HPDE6-E6E7 (cell line): ENCODE measurements around the gene SSBP3.

Experiments
- DNase-seq: peaks from one replicate; pipeline ENCODE4 v3.0.0; 2011; ENCODE audit warnings: missing footprints; ENCODE audit errors: extremely low spot score

The SSBP3 gene

DNA sequence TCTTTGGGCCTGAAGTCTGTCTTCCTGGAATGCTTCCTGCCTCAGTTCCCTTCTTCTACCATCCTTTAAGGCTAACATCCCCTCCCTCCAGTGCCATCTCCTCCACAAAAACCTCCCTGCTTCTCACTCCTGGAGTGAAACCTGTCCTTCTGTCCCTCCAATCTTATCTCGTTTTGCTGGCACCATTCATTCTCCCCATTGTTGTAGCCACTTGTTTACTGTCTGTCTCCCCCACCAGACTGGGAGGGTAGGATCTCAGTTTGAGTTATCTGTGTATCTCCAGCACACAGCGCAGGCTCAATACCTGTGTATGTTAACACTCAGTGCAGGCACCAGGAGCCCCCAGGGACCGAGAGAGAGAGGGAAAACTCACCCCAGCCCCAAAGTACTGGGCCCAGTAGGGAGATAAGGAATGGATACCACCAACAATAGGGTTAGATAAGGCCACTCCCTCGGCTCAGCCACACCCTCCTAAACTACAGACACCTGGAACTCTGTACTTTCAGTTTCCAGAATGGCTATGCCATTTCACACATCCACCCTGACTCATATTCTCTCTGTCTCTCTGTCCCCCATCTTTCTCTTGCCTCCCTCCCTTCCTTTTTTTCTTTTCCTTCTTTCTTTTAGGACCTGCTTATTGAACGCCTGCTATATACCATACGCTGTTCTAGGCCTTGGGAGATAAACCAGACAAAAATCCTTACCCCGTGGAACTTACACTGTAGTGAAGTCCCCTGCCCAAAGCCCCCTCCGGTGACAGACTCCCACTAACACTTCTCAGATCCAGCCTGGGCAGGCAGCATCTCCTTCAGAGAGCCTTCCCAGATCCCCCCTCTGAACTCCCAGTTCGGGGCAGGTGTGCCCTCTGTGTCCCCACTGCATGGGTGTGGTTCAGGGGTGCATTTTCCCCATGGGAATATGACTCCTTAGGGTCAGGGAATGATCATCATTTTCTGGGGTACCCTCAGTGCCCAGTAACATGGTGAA is 3.3 kb upstream of the SSBP3 start:
- peak; percentile 57 for DNase-seq

DNA sequence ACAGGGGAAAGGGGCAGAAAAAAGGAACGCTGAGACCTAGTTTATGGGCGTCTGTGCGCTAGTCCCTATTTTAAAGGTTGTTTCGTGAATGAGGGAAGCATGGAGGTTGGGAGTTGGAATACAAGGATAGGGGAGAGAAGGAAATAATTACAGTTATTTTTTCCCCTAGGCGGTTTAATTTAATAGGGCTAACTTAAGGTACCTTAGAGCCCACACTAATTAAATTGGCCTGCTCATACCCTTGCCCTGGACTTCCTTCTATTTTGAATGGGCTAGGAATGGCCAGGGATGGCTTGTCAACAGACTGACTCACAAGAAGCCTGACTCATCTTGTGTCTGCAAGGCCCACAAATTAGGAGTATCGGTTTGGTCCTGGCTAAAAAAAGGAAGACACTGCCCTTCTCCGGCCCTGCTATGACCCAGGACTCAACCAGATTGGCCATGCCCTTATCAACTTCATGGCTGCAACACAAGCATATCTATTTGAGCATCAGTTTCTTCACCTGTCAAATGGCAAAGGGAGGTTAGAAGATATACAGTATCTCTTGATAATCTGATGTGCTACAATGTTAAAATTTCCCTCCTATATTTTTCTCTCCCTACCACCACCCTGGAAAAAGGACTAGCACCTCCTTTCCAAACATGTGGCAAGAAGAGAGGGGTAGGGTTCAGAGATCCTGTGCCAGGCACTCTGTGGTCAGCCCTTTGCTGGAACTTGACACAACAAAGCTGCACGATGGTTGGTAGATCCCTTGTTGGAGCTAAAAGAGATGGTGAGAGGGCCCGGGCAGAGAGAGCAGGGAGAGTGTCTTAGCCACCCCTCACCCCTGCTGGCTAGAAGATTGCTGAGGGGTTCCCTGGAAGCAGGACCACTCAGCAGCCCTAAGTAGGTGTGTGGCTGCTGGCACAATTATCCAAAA is 2.2 kb upstream of the SSBP3 start:
- peak; percentile 91 for DNase-seq

DNA sequence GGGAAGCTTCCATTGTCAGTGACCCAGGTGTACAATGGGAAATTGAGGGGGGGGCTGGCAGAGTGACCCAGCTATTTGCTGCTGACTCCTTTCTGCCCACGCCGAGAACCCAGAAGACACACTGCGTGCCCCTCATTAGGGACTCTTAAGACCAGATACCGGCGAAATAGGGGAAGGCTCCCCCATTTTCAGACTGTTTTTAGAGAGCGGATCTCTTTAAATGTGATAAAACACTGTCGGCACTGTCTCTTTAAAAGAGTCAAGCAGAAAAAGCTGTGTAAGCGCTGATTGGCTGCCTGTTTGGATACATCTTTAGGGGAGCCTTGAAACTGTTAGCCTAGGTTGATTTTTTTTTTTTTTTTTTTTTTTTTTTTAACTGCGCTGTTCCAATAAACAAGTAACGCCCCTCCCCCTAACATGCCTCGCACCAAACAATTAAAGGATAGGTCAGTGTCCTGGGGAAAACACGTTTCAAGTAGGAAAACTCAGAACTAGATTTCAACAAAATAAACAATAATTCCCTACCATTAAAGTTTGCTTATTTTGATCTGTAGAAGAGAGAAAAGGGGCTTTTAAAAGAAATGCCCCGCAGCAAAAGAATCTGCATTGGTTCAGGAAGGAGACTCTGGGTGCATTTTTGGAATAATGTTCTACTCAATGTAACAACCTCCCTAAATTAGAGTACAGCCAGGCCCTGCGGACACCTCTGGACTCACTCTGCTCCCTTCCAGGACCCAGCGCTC is 1.4 kb upstream of the SSBP3 start:
- DNase-seq, result peak; percentile 84

DNA sequence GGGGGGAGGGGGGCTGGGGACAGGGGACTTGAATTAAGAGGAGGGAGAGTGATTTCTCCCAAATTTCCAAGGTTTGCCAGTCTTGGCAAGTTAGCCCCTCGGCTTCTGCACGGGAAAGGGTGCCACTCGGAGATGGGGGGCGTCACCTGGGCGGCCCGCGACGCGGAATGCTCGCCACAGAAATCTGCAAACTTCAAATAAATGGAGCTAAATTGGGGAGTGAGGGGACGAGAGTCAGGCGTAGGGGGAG is 885 bp upstream of the SSBP3 start:
- no peak for DNase-seq

DNA sequence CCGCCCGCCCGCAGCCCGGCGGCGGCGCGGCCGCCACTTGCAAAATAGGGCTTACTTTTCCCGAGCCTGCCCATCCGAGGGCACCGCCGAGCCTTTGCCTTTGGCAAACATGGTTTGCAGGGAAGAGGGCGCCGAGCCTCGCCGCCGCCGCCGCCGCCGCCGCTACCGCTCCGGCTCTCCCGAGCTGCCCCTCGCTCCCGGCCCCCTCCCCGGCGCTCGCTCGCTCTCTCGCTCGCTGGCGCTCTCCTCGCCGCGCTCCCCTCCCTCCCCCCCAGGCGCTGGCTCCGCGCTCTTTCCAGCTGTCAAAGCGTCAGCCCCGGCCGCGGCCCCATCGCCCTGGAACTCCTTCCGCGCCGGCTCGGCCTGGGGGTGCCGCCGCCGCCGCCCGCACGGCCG is 298 bp downstream of the SSBP3 start:
- no peak for DNase-seq

DNA sequence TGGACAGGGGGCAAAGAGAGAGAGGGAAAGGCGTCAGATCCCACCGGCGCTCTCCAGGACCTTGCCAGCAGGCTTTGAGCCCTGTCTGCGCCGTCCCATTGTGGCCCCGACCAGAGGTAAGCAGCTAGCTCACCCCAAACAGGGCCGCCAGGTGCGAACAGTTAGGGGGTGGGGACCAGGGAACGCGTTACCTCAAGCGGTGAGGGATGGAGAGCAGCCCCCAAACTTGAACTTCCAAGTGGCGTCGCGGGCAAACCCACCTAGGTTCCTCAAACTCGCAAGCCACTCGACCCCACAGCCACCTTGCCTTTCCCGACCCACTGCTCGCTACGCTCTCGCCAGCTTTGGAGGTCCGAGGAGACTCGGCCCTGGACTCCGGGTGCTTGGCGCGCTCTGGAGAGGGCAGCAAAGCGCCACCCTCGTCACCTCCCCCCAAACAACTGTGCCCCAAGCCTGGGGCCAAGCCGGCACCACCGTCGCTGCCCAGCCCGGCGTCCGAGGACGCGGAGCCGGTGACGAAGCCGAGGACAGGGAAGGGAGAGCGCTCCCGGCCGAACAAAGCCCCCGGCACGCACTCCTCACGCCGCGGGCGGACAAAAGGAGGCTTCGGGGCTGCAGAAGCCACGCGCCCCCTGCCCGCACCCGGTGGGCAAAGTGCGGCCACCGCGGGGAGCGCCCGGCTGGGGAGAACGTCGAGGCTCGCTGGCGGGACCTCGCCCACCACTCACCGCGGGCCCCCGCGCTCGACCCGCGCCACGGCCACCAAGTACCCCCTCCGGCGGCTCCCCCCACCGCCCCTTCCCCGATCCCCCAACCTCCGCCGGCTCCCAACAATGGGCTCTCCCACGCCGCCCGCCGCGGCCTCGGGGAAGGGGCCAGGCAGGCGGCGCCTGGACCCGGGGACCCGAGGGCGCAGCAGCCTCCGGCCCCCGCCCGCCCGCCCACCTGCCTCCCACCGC is 976 bp downstream of the SSBP3 start:
- no peak for DNase-seq

DNA sequence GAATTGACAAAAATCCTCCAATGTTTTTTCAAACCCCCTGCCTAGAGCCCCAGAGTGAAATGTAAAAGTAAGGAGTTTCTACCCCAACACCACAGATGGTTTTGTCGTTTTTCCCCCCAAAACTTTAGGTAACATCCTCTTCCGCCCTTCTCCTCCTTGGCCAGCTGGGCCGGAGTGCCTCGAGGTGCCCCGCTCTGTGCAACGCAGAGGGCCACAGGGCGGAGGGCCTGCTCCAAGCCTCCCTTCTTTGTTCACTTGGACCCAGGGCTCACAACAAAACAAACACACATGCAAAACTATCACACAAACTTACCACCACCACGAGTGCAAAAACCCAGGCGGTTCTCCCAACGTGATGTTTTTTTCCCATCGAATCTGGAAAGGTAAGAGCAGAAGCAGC is 1.9 kb downstream of the SSBP3 start:
- DNase-seq, result no peak

DNA sequence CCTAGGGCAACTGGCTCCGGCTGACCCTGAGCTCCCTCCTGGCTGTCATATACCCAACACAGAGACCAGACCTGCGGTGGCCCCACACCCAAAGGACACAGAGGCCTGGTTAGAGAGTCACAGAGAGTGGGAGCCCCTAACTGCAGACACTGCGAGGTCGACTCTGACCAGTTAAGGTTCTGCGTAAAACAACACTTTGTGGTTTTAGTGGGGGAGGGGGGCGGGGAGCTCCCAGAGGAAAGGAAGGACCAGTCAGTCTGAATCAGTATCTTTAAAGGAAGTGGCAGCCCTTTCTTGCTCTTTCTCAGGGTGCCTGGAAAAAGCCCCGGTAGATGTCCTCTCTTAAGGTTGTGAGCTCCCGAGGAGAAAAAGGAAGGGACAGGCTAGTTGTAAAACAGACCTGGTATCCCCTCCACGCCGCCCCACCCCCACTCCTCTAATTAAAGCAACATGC is 2.4 kb downstream of the SSBP3 start:
- DNase-seq, result peak; percentile 60

DNA sequence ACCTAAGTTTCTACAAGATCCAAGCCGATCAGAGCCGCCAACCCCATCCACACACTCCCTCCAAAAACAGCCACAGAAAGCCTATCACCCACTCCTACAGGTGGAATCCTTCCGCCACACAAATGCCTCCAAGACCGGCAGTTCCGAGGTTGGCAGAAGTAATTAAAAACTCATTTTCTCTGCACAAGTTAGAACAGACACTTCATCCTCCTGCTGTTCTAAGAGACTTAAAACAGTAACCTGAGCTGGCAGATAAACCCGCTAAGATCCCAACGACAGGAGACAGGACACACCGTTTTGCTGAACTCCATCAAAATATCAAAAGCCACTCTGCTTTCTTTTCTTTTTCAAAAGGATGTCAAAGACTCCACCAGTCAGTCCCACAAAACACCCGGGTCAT is 2.8 kb downstream of the SSBP3 start:
- no peak for DNase-seq

DNA sequence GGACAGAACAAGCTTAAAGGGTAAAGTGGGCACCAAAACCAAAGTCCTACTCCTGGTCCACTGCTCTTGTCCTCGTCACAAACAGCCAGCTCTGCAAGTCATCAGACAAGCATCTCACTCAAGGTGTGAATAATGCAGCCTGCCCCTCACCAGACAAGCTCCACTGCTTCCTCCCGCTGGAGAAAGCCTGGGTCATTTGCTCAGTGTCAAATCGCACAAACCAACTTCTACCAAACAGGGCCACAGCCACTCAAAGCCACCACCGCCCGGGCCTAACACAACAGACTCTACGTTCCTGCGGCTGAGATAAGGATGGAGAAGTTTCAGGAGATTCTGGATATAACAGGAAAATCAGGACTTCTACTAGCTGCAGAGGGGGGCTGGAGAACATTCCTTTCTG is 3.3 kb downstream of the SSBP3 start:
- no peak for DNase-seq

DNA sequence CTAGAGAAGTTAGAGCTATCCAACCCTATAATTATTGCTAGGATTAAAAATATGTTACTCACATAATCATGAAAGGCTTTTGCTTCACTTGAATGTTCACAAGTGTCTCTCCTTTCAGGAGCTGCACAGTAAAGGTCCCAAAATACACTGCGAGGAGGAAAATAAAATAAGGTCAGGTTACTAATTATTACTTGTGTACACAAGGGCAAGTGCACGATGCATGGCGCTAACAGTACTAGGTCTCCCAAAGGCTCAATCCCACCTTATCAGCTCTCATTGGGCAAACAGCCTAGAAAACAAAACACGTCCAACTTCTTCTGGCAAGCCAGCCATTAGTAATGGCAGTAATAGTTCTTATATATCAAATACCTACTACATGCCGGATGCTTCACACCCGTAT is 4.4 kb downstream of the SSBP3 start:
- DNase-seq, result no peak

DNA sequence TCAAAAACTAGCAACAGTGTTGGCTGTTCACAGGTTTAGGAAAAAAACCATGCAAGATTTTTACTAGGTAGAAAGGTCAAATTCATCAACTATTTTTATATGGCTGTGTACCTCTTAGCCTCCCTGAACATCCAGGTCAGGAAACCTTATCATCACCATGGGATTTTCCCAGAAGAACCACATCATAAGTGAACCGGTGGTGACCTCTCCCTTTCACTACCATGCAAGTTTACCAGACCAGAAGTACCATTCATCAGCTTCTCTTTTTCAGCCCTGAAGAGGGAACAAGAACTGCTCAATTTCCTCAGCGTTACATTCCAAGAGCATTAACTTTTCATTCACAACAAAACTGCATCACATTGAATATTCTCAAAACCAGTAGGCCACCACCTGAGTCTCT is 5.9 kb downstream of the SSBP3 start:
- no peak for DNase-seq

DNA sequence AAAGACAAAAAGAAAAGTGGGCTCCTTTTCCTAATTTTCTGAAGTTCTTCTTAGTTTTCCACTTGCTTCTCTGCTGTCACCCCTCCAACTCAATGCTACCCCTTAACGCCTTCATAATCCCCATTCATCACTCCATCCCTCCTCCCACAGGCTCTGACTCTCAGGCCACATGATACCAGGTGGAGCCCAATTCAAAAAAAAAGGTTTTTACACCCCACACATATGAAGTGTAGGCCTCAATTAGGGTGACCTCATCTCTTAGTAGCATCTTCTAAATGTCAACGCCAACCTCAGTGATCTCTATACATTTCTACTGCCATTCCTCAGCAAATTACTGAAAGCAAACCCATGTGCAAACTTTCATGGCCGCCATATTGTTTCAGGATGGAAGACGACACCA is 6.4 kb downstream of the SSBP3 start:
- DNase-seq, result no peak

DNA sequence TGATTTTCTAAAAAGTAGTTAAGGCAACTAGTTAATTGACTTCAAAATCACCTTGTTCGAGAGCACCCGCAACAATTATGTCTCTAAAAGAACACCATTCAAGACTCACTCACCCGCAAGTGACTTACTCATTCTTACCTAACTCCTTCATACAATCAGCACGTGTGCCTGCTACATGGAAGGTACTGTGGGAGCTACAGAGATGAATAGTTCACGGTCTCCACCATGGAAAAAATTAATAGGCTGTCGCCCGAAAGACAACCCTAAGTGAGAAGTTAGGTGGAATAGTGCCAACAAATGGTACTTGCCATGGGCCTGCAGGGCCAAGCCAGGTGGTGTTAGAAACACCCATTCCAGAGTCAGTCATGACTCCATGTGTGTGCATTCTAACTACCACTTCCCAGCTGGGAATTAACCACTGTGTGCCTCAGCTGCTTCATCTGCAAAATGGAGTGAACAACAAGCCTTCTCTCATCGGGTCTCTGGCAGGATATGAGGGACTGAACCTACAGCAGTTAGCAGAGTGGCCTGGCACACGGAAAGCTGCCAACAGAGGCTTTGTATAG is 7.1 kb downstream of the SSBP3 start:
- DNase-seq, result no peak

DNA sequence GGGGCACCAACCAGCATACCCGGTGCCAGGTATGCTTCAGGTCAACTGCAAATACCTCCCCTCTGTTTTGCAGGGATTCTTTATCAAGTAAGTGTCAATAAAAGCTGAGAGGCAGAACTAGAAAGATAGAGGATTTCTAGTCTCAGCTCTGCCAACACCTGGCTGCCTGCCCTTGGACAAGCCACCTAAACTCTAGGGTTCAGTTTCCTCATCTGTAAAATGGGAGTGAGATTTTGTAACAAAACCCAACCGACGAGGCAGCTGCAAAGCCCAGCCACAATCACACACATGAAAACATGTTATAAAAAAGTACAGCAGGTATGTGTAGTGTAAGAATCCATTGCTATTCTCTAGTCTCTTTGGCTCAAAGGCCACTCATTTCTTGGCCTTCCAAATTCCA is 8.2 kb downstream of the SSBP3 start:
- no peak for DNase-seq

DNA sequence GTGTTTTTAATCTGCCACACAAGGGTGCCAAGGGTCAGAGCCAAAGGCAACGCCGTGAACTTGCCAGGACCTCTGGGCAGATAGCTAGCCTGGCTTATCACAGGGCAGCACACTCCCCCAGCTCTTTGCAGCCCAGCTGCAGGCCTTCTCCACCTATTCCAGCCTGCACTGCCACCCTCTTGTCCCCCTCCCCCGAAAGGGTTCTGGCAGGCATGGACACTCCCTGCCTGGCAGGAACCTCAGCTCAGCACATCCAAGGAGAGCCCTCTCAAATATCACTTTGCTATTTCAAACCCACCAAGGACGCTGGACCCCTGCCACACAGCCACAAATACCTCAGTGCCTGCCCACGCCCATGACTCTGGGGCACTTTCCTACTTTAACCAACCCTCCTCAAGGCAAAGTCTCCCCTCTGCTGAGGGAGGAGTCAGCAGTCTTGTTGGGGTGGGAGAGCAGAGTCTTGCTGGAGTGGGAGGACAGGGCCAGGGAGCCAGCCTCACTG is 9.1 kb downstream of the SSBP3 start:
- DNase-seq, result no peak

DNA sequence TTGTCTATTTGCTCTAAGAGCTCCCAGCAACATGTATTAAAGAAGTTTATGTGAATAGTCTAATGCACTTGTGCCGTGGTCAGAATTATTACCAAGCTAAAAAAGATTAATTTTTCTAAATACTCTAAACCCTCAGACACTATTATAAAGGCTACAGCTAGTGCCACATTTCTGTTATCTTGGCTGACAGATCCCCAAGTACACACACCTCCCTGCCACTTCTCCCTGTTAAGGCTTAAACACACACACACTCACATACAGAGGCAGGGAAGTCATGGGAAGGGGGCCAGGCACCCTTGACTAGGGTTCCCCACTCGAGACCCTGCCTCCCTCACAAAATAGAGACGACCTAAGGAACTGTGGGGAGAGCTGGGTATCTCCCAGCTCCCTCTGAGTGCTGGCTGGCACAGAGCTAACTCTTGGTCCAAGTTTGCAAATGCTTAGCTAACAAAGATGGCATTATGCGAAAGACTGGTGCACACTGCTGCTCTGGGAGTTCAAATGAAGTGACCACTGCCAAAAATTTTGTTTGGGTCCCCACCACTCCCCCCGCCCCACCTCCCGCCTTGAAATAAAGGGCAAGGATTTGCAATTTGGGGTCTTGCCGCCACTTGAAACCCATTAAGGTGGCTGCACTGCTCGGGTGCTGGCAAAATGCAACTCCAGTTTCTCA is 9.8 kb downstream of the SSBP3 start:
- no peak for DNase-seq

DNA sequence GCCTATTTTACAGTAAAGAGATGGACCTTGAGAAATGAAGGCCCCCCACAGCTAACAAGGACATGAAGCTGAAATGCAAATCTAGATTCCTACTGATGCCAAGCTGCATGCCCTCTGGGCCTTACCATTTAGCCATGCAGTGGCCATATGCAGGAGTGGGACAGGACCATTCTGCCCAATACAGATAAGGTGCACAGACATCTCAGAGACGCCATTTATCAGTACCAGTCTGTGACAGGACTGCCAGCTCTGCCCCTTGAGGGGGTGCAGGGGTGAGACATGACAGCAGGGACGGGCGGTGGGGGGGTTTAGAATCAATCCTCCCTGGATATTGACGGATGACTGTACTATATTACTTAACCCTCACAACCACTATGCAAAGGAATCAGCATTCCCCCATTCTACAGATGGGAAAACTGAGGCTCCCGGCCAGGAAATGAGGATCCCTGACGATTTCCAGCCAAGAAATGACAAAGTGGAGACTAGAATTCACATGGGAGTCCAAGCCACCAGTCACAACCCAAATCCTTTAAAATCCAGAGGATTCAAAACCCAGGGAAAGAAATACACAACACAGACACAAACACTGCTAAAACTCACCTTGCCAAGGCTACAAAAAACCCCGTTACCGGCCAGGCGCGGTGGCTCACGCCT is 10.8 kb downstream of the SSBP3 start:
- DNase-seq, result no peak

DNA sequence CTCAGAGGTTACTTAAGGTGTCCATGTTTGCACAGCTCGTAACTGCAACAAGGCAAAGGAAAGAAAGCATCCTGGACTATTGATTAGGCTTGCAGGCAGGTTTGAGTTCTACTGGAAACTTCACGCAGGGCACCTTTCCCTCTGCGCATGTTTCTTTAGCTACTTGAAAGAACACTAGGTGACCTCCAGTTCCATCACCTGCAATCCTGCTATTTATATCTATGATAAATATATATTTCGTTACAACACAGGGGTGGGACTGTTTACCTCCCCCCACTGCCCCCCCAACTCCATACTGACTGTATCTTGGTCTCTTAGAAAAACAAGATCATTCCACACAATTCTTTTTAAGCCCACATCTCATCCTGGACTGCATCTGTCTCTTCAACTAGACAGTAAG is 12.1 kb downstream of the SSBP3 start:
- DNase-seq, result no peak
